ENCODE measurements around the gene SCN2A.
"Not testable (repeated sequence)": the region's sequence is repeated elsewhere in the genome, so short reads cannot be mapped to it uniquely, and the experiment has no call there.

Gene SCN2A

GRCh38 chr2:165313509-165313908 lies 74.3 kb downstream of the SCN2A start:
- POLR2A ChIA-PET = no interaction called here
- no peak for DNase-seq (ENCODE audit: low read depth, low spot score)
- no peak overlapping the region for H3K4me3 ChIP-seq (ENCODE audit: low read depth, low read length)
- no peak for TF ChIP-seq CTCF (IDR thresholded peaks at IDR 0.05; ENCODE audit: insufficient read depth, low read length, missing control alignments)
- CTCF ChIA-PET = no interaction called here

GRCh38 chr2:165328272-165328671 lies 89.1 kb downstream of the SCN2A start:
- no peak for DNase-seq (ENCODE audit: low read depth, low spot score)
- ChIA-PET POLR2A (no interaction called here), CTCF (no interaction called here)
- no peak for TF ChIP-seq CTCF (IDR thresholded peaks at IDR 0.05; ENCODE audit: insufficient read depth, low read length, missing control alignments)
- H3K4me3 ChIP-seq (ENCODE audit: low read depth, low read length) = no peak overlapping the region

- CTCF ChIA-PET; H3K4me3 ChIP-seq (ENCODE audit: low read depth, low read length); POLR2A ChIA-PET; DNase-seq (ENCODE audit: low read depth, low spot score): not testable (repeated sequence)
These were observed 105.1 kb downstream of the SCN2A start for GRCh38 chr2:165344276-165344675.

- CTCF ChIA-PET = no interaction called here
These were observed 109.2 kb downstream of the SCN2A start for GRCh38 chr2:165348441-165348840.

GRCh38 chr2:165349181-165349580 lies 110.0 kb downstream of the SCN2A start:
- ChIA-PET CTCF (no interaction called here), POLR2A (no interaction called here)
- TF ChIP-seq CTCF (IDR thresholded peaks at IDR 0.05; ENCODE audit: insufficient read depth, low read length, missing control alignments) = no peak
- H3K4me3 ChIP-seq (ENCODE audit: low read depth, low read length) = no peak overlapping the region
- no peak for DNase-seq (ENCODE audit: low read depth, low spot score)

More at GRCh38 chr2:165348441-165348840, 109.2 kb downstream of the SCN2A start:
- no peak overlapping the region for H3K4me3 ChIP-seq (ENCODE audit: low read depth, low read length)
- DNase-seq (ENCODE audit: low read depth, low spot score) = no peak
- TF ChIP-seq CTCF (IDR thresholded peaks at IDR 0.05; ENCODE audit: insufficient read depth, low read length, missing control alignments) = no peak
- POLR2A ChIA-PET = no interaction called here

- DNase-seq (ENCODE audit: low read depth, low spot score) = peak; percentile 36
- H3K4me3 ChIP-seq (ENCODE audit: low read depth, low read length) = no peak overlapping the region
- no peak for TF ChIP-seq CTCF (IDR thresholded peaks at IDR 0.05; ENCODE audit: insufficient read depth, low read length, missing control alignments)
- ChIA-PET CTCF (no interaction called here), POLR2A (no interaction called here)
These were observed 118.5 kb downstream of the SCN2A start for GRCh38 chr2:165357758-165358157.

GRCh38 chr2:165361514-165361913 lies 122.3 kb downstream of the SCN2A start:
- ChIA-PET POLR2A (no interaction called here), CTCF (no interaction called here)

More at GRCh38 chr2:165361514-165361913, 122.3 kb downstream of the SCN2A start:
- DNase-seq (ENCODE audit: low read depth, low spot score) = no peak
- no peak overlapping the region for H3K4me3 ChIP-seq (ENCODE audit: low read depth, low read length)
- TF ChIP-seq CTCF (IDR thresholded peaks at IDR 0.05; ENCODE audit: insufficient read depth, low read length, missing control alignments) = no peak
